GM21367 (cell line): ENCODE data around the gene ATG10.
A peak's percentile ranks its signal among the peaks of the same experiment; 100 is the strongest.
"Not testable (repeated sequence)": the region's sequence is repeated elsewhere in the genome, so short reads cannot be mapped to it uniquely, and the experiment has no call there.

Source experiments
- ATAC-seq: cut with Tn5 transposase; IDR thresholded peaks from one replicate; pipeline ENCODE4 v1.9.1; 2021; ENCODE audit not compliant: unreplicated experiment

The ATG10 gene

DNA sequence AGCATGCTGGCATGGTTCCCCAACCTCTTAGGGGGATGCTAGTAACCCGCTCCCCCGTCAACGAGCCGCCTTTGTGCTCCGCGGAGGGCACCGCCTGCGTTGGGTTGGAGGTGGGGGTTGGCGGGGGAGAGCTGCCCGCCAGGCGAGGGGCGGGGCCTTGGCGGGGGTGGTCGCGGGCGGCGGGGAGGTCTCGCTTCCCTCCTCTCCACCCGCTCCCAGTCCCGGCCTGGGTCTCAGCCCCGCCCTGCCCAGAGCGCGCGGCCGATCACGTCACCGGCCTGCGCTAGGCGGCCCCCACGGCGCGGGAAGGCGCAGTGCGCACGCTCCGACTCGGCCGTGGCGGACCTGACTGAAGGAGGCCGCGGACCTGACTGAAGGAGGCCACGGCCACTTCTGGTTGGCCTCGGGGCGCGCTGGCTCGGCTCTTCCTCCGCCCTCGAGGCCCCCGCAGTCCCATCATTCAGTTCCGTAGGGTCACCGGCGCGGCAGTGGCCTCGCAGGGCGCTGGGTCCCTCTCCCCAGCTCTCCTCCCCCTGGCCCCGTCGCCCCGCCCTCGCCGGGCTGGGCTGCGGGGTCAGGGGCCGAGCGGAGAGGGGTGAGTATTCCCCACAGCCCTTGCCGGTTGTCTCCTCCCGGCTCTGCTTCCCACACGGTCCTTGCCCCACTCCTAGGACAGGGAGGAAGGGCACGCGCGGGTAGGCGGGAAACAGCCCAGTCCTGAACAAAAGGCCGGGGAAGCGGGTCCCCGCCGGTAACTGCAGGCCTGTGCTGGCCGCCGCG, at the start of gene ATG10:
Gene ATG10, plus strand, starts transcription at position 312 of the 780 bp plus-strand sequence. CDS start 15,548 bp downstream, outside the sequence.
- peak; percentile 96 for ATAC-seq

DNA sequence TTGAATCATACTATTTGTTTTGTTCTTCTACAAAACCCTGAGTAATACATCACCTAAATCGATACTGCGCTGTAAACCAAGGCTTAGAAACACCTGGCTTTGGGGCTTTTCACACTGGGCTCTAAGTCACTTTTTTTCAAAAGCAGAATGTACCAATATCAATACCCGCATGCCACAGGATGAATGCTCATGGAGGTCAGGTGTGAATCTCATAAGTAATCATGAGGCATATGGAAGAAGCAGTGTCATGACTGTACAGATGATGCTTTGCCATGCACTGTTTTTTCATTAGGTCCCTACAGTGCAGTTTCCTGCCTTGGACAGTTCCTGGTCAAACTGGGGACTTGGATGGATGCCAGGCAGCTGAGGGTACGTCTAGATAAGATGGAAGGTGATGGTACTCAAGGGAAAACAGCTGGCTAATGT, 49.0 kb upstream of the ATG10 start:
- ATAC-seq: no peak

DNA sequence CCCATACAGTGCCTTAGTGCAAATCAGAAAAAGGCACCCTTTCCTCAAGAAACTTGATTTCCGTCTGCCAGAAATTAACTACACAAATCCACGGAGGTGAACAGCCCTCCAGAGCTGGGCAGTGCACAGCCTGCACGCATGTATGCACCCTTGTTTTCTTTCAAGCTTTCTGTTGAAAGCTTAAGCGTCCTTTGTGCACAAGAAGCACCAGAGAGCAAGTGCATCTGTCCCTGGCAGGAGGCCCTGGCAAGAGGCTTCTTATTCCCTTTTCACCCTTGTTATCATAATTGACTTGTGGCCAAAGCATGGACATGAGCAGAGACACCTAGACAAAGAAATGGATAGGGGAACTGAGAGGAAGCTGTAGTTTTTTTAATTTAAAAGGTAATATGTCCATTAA, 47.4 kb upstream of the ATG10 start:
- ATAC-seq: no peak

DNA sequence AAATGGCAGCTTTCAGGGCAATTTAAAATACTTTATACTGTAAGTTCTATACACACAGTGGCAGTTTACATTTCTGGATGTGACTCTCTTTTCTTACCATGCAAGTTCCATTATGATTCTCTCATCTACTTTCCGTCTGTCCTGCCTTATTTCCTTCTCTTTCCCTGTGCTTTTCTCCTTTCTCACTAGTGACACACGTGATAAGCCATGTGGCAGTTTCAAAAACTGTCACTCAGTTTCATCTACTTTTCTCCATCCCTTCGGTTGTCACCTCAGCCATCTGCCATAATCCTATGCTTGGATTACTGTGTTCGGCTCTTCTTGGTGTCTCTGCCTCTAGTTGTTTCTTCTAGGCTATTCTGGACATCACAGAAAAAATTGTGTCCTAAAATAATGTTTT, 46.8 kb upstream of the ATG10 start:
- ATAC-seq: no peak

DNA sequence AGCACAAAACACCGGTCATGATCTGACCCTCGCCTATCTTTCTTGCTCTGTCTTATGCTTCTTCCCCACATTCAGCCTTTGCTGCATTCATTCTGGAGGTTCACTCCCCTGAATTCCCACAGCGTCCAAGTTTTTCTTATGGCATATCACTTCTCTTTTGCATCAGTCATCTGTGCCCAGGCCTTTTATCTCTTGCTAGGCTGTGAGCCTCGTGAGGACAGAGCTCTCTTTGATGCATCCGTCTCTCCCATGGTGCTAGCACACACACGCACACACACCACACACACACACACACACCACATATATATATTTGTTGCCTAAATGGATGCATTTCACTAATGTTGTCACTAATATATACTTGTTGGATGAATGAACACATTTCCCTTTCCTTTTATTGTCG, 45.8 kb upstream of the ATG10 start:
- no peak for ATAC-seq

DNA sequence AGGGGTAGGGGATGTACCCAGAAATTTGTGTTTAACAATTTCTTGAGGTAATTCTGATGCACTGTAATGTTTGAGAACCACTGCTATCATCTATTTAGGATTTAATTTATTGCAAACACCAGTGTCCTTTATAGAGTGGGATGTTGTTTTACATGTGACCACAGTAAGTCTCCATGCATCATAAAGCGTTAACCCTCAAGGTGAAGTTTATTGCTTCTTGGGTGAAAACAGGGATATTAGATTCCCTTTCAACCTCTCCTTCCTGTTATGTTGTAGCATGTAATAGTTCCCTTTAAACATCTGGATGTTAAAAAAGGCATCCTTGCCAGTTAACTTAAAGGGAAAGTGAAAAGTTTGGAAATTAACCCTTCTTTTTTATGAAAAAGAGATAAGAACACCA, 35.8 kb upstream of the ATG10 start:
- no peak for ATAC-seq

DNA sequence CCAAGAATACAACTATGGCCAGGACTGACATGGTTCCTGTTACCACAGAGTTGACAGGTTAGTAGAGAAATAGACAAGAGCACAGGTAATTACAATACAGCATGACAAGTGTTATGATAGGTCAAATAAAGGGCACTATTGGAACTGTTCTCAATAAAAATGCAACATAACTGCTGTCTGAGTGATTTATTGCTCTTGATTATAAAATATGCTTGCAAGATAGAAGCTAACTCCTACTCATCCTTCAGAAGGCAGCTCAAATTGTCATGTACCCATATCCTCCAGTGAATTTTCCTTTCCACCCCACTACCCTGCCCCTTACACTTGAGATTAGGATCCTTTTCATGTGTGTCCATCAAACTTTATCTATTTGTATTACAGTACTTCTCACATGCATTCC, 35.1 kb upstream of the ATG10 start:
- no peak for ATAC-seq

DNA sequence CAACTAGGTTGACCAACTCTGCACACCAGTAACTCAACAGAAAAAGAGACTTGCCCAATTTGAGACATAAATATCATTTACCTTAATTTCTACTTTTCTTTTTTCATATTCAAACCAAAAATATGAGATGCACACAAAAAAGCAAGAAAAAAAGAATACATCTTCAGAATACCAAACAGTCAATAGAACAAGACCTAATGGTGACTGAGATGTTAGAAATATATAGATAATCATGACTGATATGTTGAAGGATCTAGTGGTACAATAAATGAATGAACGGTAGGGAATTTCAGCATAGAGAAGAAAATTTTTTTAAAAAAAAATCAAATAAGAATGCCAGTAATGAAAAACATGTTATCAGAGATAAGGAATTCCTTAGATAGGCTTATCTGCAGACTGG, 29.1 kb upstream of the ATG10 start:
- ATAC-seq: no peak

- no peak for ATAC-seq
Measured at GRCh38 chr5:81948349-81948748, 23.5 kb upstream of the ATG10 start.

DNA sequence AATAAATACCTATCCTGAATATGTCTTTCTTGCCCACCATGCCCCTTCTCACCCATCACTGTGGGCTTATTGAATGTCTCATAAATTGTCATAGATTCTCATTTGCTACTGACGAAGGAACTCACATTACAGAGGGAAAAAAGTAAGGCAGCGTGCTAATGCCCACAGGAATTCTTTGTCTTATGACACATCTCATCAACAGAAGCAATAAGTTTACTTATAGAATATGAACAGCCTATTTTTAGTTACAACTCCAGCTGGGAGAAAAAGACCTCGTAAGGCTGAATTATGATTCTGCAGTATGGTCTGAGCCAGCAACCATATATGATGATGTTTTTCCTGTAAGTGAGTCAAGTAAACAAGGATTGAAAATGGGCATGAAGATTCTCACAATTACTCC, 22.4 kb upstream of the ATG10 start:
- ATAC-seq: no peak

GRCh38 chr5:81950996-81951395, 20.8 kb upstream of the ATG10 start:
- ATAC-seq: no peak

GRCh38 chr5:81954796-81955195, 17.0 kb upstream of the ATG10 start:
- ATAC-seq: not testable (repeated sequence)

DNA sequence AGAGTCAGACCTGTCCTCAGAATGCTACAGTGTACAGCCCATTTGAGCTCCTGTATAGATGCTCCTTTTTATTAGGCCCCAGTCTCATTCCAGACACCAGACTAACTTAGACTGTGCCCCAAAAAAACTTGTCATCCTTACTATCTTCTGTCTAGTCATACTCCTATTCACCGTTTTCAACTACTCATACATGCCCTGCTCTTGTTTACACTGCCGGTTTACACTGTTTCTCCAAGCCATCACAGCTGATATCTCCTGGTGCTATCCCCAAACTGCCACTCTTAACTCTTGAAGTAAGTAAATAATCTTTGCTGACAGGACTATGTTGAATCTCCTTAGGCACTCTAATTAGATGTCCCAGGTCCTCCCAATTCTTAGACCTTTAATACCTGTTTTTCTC, 13.7 kb upstream of the ATG10 start:
- ATAC-seq: not testable (repeated sequence)

GRCh38 chr5:81961651-81962440, 10.0 kb upstream of the ATG10 start:
- no peak for ATAC-seq

- no peak for ATAC-seq
Measured at GRCh38 chr5:81963544-81963943, 8.3 kb upstream of the ATG10 start.

DNA sequence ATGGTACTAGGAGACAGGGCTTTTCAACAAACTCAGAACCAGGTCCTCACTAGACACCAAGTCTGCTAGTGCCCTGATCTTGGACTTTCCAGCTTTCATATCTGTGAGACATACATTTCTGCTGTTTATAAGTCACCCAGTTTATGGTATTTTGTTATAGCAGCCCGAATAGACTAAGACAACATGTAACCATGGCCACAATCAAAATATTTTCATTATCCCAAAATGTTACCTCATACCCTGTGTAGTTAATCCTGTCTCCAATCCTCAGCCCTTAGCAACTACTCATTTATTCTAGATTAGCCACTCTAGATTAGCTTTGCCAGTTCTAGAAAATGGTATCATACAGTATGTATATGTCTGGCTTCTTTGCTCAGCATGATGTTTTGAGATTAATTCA, 6.3 kb upstream of the ATG10 start:
- no peak for ATAC-seq

DNA sequence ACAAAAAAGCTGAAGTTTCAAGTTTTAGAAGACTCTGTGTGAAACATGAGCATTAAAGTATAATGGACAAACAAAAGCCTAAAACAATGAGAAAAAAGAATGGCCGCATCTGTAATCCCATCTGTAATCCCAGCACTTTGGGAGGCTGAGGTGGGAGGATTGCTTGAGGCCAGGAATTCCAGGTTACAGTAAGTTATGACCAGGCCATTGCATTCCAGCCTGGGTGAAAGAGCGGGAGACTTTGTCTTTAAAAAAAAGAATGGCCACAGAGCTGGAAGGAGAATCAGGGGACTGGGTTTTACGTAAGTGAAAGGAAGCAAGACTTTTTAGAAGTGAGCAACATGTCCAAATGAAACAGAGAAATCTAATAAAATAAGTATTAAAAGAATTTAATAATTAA, 2.6 kb upstream of the ATG10 start:
- ATAC-seq: no peak

DNA sequence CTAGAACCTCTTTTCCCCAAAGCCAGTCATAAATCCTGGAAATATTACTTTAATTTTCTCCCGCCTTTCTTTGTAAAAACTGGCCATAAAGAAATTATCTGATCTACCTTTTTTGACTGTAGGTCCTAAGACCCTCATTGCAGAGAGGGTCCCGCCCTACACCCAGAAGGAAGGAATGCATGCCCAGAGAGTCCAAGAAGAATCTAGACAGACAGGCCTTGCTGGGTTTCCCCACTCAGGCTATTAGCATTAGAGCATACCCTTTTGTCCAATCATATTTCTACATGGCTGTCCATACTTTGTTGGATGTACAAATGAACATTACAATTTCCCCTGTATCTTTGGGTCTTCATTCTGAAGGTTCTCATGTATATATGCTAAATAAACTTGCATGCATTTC, 1.9 kb upstream of the ATG10 start:
- no peak for ATAC-seq

DNA sequence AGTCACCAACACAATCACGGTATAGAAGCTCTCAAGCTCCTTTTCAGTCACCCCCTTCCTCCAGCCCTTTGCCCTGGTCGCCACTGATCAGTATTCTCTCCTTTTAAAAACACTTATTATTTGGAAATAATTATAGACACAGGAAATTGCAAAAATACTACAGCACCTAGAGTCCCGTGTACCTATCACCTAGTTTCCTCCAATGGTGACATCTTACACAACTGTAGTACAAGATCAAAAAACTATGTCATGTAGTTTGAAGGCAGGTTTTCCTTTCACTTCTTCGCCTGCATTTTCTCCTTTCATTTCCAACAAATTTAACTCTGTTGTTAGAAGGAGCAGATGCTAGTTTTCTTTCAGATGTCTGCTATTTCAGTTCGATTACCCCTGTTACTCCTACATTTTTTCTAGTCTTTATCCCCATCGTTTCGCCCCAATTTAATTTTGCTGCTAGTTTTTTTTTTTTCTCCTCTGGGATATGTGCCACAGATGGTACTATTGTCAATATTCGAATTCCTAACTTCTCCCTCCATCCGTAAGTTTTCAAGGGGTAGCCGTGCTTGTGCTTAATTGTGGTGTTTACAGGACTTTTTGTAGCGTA, 612 bp upstream of the ATG10 start:
- ATAC-seq: no peak

- peak; percentile 32 for ATAC-seq
Measured at GRCh38 chr5:81972492-81972783, 615 bp downstream of the ATG10 start.

DNA sequence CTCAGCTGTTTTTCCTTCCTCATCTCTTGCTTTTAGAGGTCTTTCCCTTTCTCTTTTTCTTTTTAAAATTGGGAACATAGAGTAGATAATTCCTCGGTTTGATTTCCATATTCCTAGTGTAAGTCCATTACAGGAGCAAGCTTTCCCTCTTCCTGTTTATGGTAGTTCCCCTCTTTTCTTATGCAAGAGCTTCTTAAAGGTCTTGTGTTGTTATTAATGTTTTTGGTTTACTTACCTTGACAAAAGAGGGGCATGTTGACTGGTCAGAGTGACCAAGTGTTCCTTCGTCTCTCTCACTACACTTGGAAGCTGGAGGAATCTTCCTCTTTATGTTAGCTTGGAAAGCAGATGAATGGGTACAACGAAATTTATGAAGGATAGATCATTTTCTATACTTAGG, 8.3 kb downstream of the ATG10 start:
- no peak for ATAC-seq

- ATAC-seq: no peak
Measured at GRCh38 chr5:81980598-81981260, 8.9 kb downstream of the ATG10 start.
